Stimulated activated CD4-positive, alpha-beta T cell treated with anti-CD3 and anti-CD28 coated beads, Interleukin-12 subunit alpha, Interleukin-12 subunit beta, amount 100 ng/mL, for 24 hours (primary cell): ENCODE data around the gene PIK3R5.

Experiments used
- DNase-seq, 2 experiments: peaks; one replicate each; pipeline ENCODE4 v3.0.0-alpha.2; 2020; ENCODE audit warnings: low read depth in 2 of 2

The PIK3R5 gene

GRCh38 chr17:8832711-8833352 is 132.7 kb downstream of the PIK3R5 start:
- peak in 1 of 2 experiments; percentile 32 for DNase-seq

- no peak for DNase-seq
Measured at GRCh38 chr17:8831234-8831849, 134.2 kb downstream of the PIK3R5 start.

- DNase-seq: no peak
Measured at GRCh38 chr17:8830141-8830540, 135.4 kb downstream of the PIK3R5 start.

- DNase-seq: no peak
Measured at GRCh38 chr17:8829036-8829941, 136.2 kb downstream of the PIK3R5 start.
